ENCODE measurements around the gene UGT1A3.

GRCh38 chr2:233814056-233814835, 85.4 kb downstream of the UGT1A3 start:
- no peak for TF ChIP-seq CTCF (IDR thresholded peaks at IDR 0.05)
- no peak for TF ChIP-seq POLR2A (IDR thresholded peaks at IDR 0.05)
